ENCODE measurements around the gene NGF. TPM values are rescaled to one million over a fixed set of nuclear protein-coding genes. Genes with fewer than 3 reads are reported as not detected.
"Not testable (repeated sequence)": the region's sequence is repeated elsewhere in the genome, so short reads cannot be mapped to it uniquely, and the experiment has no call there.

NGF gene
- total RNA-seq, 1 experiment from 2014 or later: 0.47 TPM

DNA sequence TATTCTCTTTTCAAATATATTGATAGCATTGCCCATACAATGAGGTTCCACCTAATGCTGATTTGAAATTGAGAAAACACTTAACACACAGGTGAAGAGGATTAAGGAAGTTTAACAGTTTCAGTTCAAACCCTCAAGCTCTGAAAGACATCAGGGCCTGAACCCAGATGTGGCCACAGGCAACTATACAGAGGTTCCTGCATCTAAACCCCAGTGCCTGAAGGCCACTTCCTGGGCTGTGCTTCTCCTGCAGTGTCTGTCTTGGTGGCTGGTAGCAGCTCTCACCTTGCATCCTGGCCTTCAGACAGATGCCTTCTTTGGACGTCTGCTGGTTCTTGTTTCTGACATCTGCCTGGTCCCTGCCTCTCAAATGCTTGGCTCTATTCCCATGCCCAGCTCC is 25.1 kb upstream of the NGF start:
- no peaks in the 10 kb centered on the region for H3K27me3 ChIP-seq (replicated peaks; ENCODE audit: insufficient read depth, low read depth, low read length, poor library complexity)
- ChIA-PET POLR2A (ENCODE audit: low non-redundant PET) (no interaction called here), CTCF (no interaction called here)
- no peak overlapping the region for H3K27ac ChIP-seq (ENCODE audit: low read depth, low read length, poor library complexity, severe bottlenecking)
- intact Hi-C loops (cut with micrococcal nuclease; ENCODE audit: unreplicated experiment): no loop called here
- no TSS peak for BruUV-seq (replicated peaks)
- no peaks in the 10 kb centered on the region for H3K4me1 ChIP-seq (ENCODE audit: insufficient read depth, low read length, poor library complexity, severe bottlenecking)
- DNase-seq (ENCODE audit: low spot score): no peak
- H3K36me3 ChIP-seq (ENCODE audit: insufficient read depth, low read length, poor library complexity, severe bottlenecking): no peaks in the 10 kb centered on the region
- H3K4me3 ChIP-seq (ENCODE audit: low read depth, low read length, poor library complexity, severe bottlenecking): no peak overlapping the region
- TF ChIP-seq CTCF (conservative IDR thresholded peaks at IDR 0.05; ENCODE audit: low read depth, low read length) (no peak), EZH2 (IDR thresholded peaks at IDR 0.05; ENCODE audit: borderline replicate concordance, low read depth, low read length, poor library complexity, severe bottlenecking) (no peak)
- H3K9me3 ChIP-seq (ENCODE audit: low read depth, low read length, poor library complexity, severe bottlenecking): no peaks in the 10 kb centered on the region

GRCh38 chr1:115360505-115361129 is 22.6 kb upstream of the NGF start:
- H3K27me3 ChIP-seq (replicated peaks; ENCODE audit: insufficient read depth, low read depth, low read length, poor library complexity); DNase-seq (ENCODE audit: low spot score); H3K4me1 ChIP-seq (ENCODE audit: insufficient read depth, low read length, poor library complexity, severe bottlenecking); CTCF ChIA-PET; H3K36me3 ChIP-seq (ENCODE audit: insufficient read depth, low read length, poor library complexity, severe bottlenecking); H3K9me3 ChIP-seq (ENCODE audit: low read depth, low read length, poor library complexity, severe bottlenecking); BruUV-seq (replicated peaks); POLR2A ChIA-PET (ENCODE audit: low non-redundant PET); H3K27ac ChIP-seq (ENCODE audit: low read depth, low read length, poor library complexity, severe bottlenecking); intact Hi-C loops (cut with micrococcal nuclease; ENCODE audit: unreplicated experiment); H3K4me3 ChIP-seq (ENCODE audit: low read depth, low read length, poor library complexity, severe bottlenecking): not testable (repeated sequence)

DNA sequence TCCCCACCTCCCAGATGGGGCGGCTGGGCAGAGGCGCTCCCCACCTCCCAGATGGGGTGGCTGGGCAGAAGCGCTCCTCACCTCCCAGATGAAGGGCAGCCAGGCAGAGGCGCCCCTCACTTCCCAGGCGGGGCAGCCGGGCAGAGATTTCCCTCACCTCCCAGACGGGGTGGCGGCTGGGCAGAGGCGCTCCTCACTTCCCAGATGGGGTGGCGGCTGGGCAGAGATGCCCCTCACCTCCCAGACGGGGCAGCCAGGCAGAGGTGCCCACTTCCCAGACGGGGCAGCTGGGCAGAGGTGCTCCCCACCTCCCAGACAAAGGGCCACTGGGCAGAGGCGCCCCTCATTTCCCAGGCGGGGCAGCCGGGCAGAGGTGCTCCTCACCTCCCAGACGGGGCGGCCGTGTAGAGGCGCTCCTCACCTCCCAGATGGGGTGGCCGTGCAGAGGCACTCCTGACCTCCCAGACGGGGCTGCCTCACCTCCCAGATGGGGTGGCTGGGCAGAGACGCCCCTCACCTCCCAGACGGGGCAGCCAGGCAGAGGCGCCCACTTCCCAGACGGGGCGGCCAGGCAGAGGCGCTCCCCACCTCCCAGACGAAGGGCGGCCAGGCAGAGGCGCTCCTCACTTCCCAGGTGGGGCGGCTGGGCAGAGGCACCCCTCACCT is 21.9 kb upstream of the NGF start:
- POLR2A ChIA-PET (ENCODE audit: low non-redundant PET); H3K27ac ChIP-seq (ENCODE audit: low read depth, low read length, poor library complexity, severe bottlenecking); DNase-seq (ENCODE audit: low spot score); BruUV-seq (replicated peaks); CTCF ChIA-PET; intact Hi-C loops (cut with micrococcal nuclease; ENCODE audit: unreplicated experiment); H3K4me3 ChIP-seq (ENCODE audit: low read depth, low read length, poor library complexity, severe bottlenecking); H3K36me3 ChIP-seq (ENCODE audit: insufficient read depth, low read length, poor library complexity, severe bottlenecking); H3K4me1 ChIP-seq (ENCODE audit: insufficient read depth, low read length, poor library complexity, severe bottlenecking); H3K9me3 ChIP-seq (ENCODE audit: low read depth, low read length, poor library complexity, severe bottlenecking); H3K27me3 ChIP-seq (replicated peaks; ENCODE audit: insufficient read depth, low read depth, low read length, poor library complexity): not testable (repeated sequence)

- Histone ChIP-seq H3K27ac (ENCODE audit: low read depth, low read length, poor library complexity, severe bottlenecking) (no peak overlapping the region), H3K4me3 (ENCODE audit: low read depth, low read length, poor library complexity, severe bottlenecking) (no peak overlapping the region), H3K36me3 (ENCODE audit: insufficient read depth, low read length, poor library complexity, severe bottlenecking) (no peaks in the 10 kb centered on the region), H3K9me3 (ENCODE audit: low read depth, low read length, poor library complexity, severe bottlenecking) (no peaks in the 10 kb centered on the region), H3K4me1 (ENCODE audit: insufficient read depth, low read length, poor library complexity, severe bottlenecking) (no peaks in the 10 kb centered on the region), H3K27me3 (replicated peaks; ENCODE audit: insufficient read depth, low read depth, low read length, poor library complexity) (no peaks in the 10 kb centered on the region)
- CTCF ChIA-PET: interaction anchor here (2.0 kb wide), 1 partner anchor 239 kb away, joined by 5 read pairs; no protein-coding TSS in a partner anchor
- TF ChIP-seq EZH2 (IDR thresholded peaks at IDR 0.05; ENCODE audit: borderline replicate concordance, low read depth, low read length, poor library complexity, severe bottlenecking) (no peak), CTCF (conservative IDR thresholded peaks at IDR 0.05; ENCODE audit: low read depth, low read length) (no peak)
- no TSS peak for BruUV-seq (replicated peaks)
- intact Hi-C loops (cut with micrococcal nuclease; ENCODE audit: unreplicated experiment): no loop called here
- POLR2A ChIA-PET (ENCODE audit: low non-redundant PET): no interaction called here
- no peak for DNase-seq (ENCODE audit: low spot score)
These were observed 18.3 kb upstream of the NGF start for GRCh38 chr1:115356356-115356755.

All from A673 (cell line).